H1 (cell line): ENCODE measurements around the gene HIVEP3. TPM values are rescaled to one million over a fixed set of nuclear protein-coding genes. Genes with fewer than 3 reads are reported as not detected.

Experiments used
- CTCF ChIA-PET: fragments of 300-600 bp; sonication (Branson Sonifier 250); formaldehyde crosslinking; loops from one replicate; lab custom pipeline; 2021; ENCODE audit not compliant: partially characterized antibody; lab: Charles Lee
- POLR2A ChIA-PET: fragments of 300-600 bp; sonication (Branson Sonifier 250); formaldehyde crosslinking; loops from one replicate; lab custom pipeline; 2021; ENCODE audit warnings: inconsistent platforms; ENCODE audit not compliant: partially characterized antibody; lab: Charles Lee
- DNase-seq, 2 experiments: peaks; one replicate each; pipeline versions ENCODE4 v3.0.0 to v3.0.0-alpha.2; 2010 to 2022; ENCODE audit warnings: low spot score in 2 of 2, low read depth in 1 of 2, mixed read lengths in 1 of 2
- FAIRE-seq: peaks from 2 replicates; lab custom pipeline; 2011; peaks lifted over from hg19 to GRCh38; lab: Jason Lieb, UNC
- H2AFZ ChIP-seq: 2 replicates; pipeline ENCODE4 v1.8.1; 2012; ENCODE audit warnings: low read length, inconsistent platforms
- H2AK5ac ChIP-seq: 2 replicates; pipeline ENCODE4 v1.6.1; 2013; ENCODE audit warnings: low read depth, low read length
- H2BK120ac ChIP-seq: replicated peaks from 2 replicates; pipeline ENCODE3; 2013; ENCODE audit warnings: low read depth, low read length, inconsistent platforms
- H2BK12ac ChIP-seq: 2 replicates; pipeline ENCODE4 v1.6.1; 2013; ENCODE audit warnings: low read depth, low read length
- H2BK15ac ChIP-seq: 2 replicates; pipeline ENCODE4 v1.6.1; 2013; ENCODE audit warnings: low read length
- H2BK20ac ChIP-seq: 2 replicates; pipeline ENCODE4 v1.6.1; 2013; ENCODE audit warnings: low read length
- H2BK5ac ChIP-seq: 2 replicates; pipeline ENCODE4 v1.6.1; 2013; ENCODE audit warnings: low read depth, low read length
- H3K14ac ChIP-seq: 2 replicates; pipeline ENCODE4 v1.6.1; 2013; ENCODE audit warnings: inconsistent platforms; ENCODE audit not compliant: insufficient read length
- H3K18ac ChIP-seq: 2 replicates; pipeline ENCODE4 v1.6.1; 2013; ENCODE audit warnings: low read length; ENCODE audit errors: extremely low read depth
- H3K23ac ChIP-seq: 2 replicates; pipeline ENCODE4 v1.6.1; 2013; ENCODE audit warnings: inconsistent platforms; ENCODE audit not compliant: insufficient read length
- H3K23me2 ChIP-seq: 2 replicates; pipeline ENCODE4 v1.6.1; 2013; ENCODE audit warnings: low read depth, low read length
- H3K27ac ChIP-seq: 2 replicates; pipeline ENCODE4 v1.6.1; 2011; ENCODE audit warnings: low read depth, low read length, inconsistent platforms
- H3K27me3 ChIP-seq, 4 experiments: replicated peaks in 1 of 4; 1 replicate in 1 of 4; 2 replicates in 3 of 4; pipeline versions ENCODE4 v1.6.1 to v1.8.1; 2011 to 2013; ENCODE audit warnings: low read length in 3 of 4, mild to moderate bottlenecking in 3 of 4, inconsistent platforms in 2 of 4, mixed read lengths in 2 of 4, moderate library complexity in 1 of 4; ENCODE audit not compliant: control insufficient read depth in 3 of 4, insufficient read depth in 3 of 4; ENCODE audit errors: extremely low read depth in 1 of 4
- H3K36me3 ChIP-seq, 4 experiments: 2 replicates each; pipeline versions ENCODE4 v1.6.1 to v1.8.1; 2011 to 2013; ENCODE audit warnings: mild to moderate bottlenecking in 4 of 4, low read length in 3 of 4, moderate library complexity in 2 of 4, control low read depth in 1 of 4, inconsistent platforms in 1 of 4; ENCODE audit not compliant: insufficient read depth in 4 of 4, control insufficient read depth in 2 of 4
- H3K4ac ChIP-seq: replicated peaks from 2 replicates; pipeline ENCODE3; 2013; ENCODE audit warnings: low read length, low read depth, mixed read lengths, inconsistent platforms; ENCODE audit not compliant: insufficient read length
- H3K4me1 ChIP-seq, 4 experiments: replicated peaks in 1 of 4; 1 replicate in 1 of 4; 2 replicates in 3 of 4; pipeline versions ENCODE4 v1.6.1 to v1.8.1; 2011 to 2013; ENCODE audit warnings: low read length in 3 of 4, inconsistent platforms in 2 of 4, mixed read lengths in 1 of 4; ENCODE audit not compliant: insufficient read depth in 4 of 4, control insufficient read depth in 3 of 4
- H3K4me2 ChIP-seq, 2 experiments: 2 replicates each; pipeline versions ENCODE4 v1.6.1 to v1.8.1; 2011 to 2013; ENCODE audit warnings: low read depth in 2 of 2, low read length in 2 of 2, control low read depth in 1 of 2, inconsistent platforms in 1 of 2, mild to moderate bottlenecking in 1 of 2; ENCODE audit not compliant: insufficient read depth in 1 of 2
- H3K4me3 ChIP-seq, 4 experiments: fragments of 200-600, 300-600 bp in 1 of 4; sonication (generic), shearing (Covaris generic), sonication (Bioruptor Twin) in 1 of 4; 2 replicates each; pipeline versions ENCODE4 v1.5.1 to v1.8.1; 2011 to 2016; ENCODE audit warnings: low read length in 4 of 4, low read depth in 3 of 4, control low read depth in 2 of 4, inconsistent platforms in 2 of 4, mild to moderate bottlenecking in 2 of 4, mixed read lengths in 1 of 4, moderate library complexity in 1 of 4; ENCODE audit not compliant: insufficient read depth in 2 of 4; ENCODE audit errors: extremely low read depth in 1 of 4
- H3K56ac ChIP-seq: replicated peaks from 2 replicates; pipeline ENCODE3; 2013; ENCODE audit warnings: low read depth, mild to moderate bottlenecking, mixed read lengths, low read length, inconsistent platforms; ENCODE audit not compliant: insufficient read length
- H3K79me1 ChIP-seq: 2 replicates; pipeline ENCODE4 v1.6.1; 2013; ENCODE audit warnings: low read depth, low read length, control low read depth
- H3K79me2 ChIP-seq, 2 experiments: 2 replicates each; pipeline versions ENCODE4 v1.6.1 to v1.8.1; 2012 to 2013; ENCODE audit warnings: low read length in 2 of 2, mild to moderate bottlenecking in 2 of 2, inconsistent platforms in 1 of 2; ENCODE audit not compliant: insufficient read depth in 2 of 2, control insufficient read depth in 1 of 2
- H3K9ac ChIP-seq, 4 experiments: replicated peaks in 1 of 4; 1 replicate in 1 of 4; 2 replicates in 3 of 4; pipeline versions ENCODE4 v1.6.1 to v1.8.1; 2011 to 2013; ENCODE audit warnings: low read depth in 3 of 4, low read length in 3 of 4, control low read depth in 2 of 4, mild to moderate bottlenecking in 2 of 4, moderate library complexity in 2 of 4, inconsistent platforms in 1 of 4; ENCODE audit errors: extremely low read depth in 1 of 4
- H3K9me3 ChIP-seq, 2 experiments: 2 replicates each; pipeline versions ENCODE4 v1.6.1 to v1.8.1; 2012 to 2013; ENCODE audit warnings: mild to moderate bottlenecking in 2 of 2, moderate library complexity in 2 of 2, control low read depth in 1 of 2, inconsistent platforms in 1 of 2, low read depth in 1 of 2, low read length in 1 of 2, mixed read lengths in 1 of 2; ENCODE audit not compliant: insufficient read depth in 2 of 2
- H4K20me1 ChIP-seq, 2 experiments: replicated peaks in 1 of 2; 2 replicates each; pipeline versions ENCODE3 to v1.8.1; 2011 to 2013; ENCODE audit warnings: inconsistent platforms in 2 of 2, low read length in 2 of 2, mild to moderate bottlenecking in 1 of 2; ENCODE audit not compliant: insufficient read depth in 2 of 2, control insufficient read depth in 1 of 2
- H4K5ac ChIP-seq: 2 replicates; pipeline ENCODE4 v1.6.1; 2013; ENCODE audit warnings: low read length, low read depth, mixed read lengths, inconsistent platforms; ENCODE audit not compliant: insufficient read length
- H4K8ac ChIP-seq: 2 replicates; pipeline ENCODE4 v1.8.0; 2013; ENCODE audit warnings: mild to moderate bottlenecking, moderate library complexity, low read length, inconsistent platforms; ENCODE audit not compliant: insufficient read depth; ENCODE audit errors: extremely low read depth
- H4K91ac ChIP-seq: replicated peaks from 2 replicates; pipeline ENCODE3; 2013; ENCODE audit warnings: low read length, mixed read lengths, inconsistent platforms; ENCODE audit not compliant: insufficient read length
- RXRA ChIP-seq: IDR thresholded peaks from 2 replicates; pipeline ENCODE4 v1.6.1; 2011; ENCODE audit warnings: low read depth, mild to moderate bottlenecking, low read length, moderate library complexity; ENCODE audit not compliant: insufficient read depth
- TAF1 ChIP-seq: IDR thresholded peaks from 2 replicates; pipeline ENCODE4 v1.6.1; 2011; ENCODE audit warnings: mild to moderate bottlenecking, low read depth, low read length
- TBP ChIP-seq: IDR thresholded peaks from 2 replicates; pipeline ENCODE4 v1.6.1; 2011; ENCODE audit warnings: low read depth, low read length, improper control_type of control experiment
- WGBS, 2 experiments: shearing (Covaris generic) in 1 of 2; methylation state at CpG; one replicate each; pipeline versions ENCODE4 v1.1.6 to v1.1.7; 2013 to 2015; ENCODE audit warnings: low lambda C conversion rate in 2 of 2, mixed read lengths in 2 of 2, inconsistent platforms in 1 of 2, low coverage in 1 of 2, missing lambda C conversion rate in 1 of 2; ENCODE audit not compliant: insufficient replicate concordance in 2 of 2, insufficient coverage in 1 of 2, insufficient read length in 1 of 2; ENCODE audit errors: extremely low coverage in 1 of 2, missing lambda C conversion rate in 1 of 2; 5-methylcytosine and 5-hydroxymethylcytosine counted together
- polyA plus RNA-seq, 7 experiments: library from polyadenylated mRNA; depleted of rRNA in 3 of 7; stranded (reverse) in 5 of 7; unstranded in 2 of 7; fragments of >200 nt in 5 of 7; fragments of 200-250 nt in 2 of 7; gene quantifications; 1 replicate in 5 of 7; 2 replicates in 1 of 7; 4 replicates in 1 of 7; pipeline versions ENCODE4 v1.2.1 to v1.2.3, GENCODE V29; 2011 to 2013; ENCODE audit warnings: missing spikeins in 2 of 7, mixed read lengths in 2 of 7
- total RNA-seq: library from RNA; stranded (reverse); fragmentation: NEBNext Ultra II Directional; extraction: Animal tissue kit (Norgen Biotek cat#: 25700); gene quantifications from 2 replicates; pipeline ENCODE4 v1.2.1, GENCODE V29; 2021

Gene HIVEP3
- total and polyA plus RNA-seq, 2 of the 8 experiments (the other 6 are each of a cell fraction or from before 2014, with no cell fraction given): 0.24 to 0.69 TPM

DNA sequence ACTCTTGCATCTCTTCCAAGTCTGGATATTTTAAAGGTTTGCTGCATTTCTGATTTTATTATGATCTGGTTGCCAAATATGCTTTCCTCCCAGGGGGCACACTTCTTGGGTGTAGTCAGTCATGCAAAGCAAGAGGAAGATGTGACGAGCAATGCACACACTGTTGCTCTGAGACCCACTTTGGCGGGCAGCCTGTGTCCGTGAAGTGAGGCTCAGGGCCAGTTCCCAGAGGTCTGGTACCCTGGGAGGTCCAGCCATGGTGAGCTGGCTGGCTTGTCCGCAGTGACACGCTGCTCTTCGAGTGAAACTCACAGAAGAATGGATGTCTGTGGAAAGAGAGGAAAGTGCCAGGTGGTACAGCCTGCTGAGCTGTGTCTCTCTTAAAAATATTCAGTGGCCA lies 381.5 kb downstream of the HIVEP3 start:
- H3K4ac ChIP-seq: no peak overlapping the region
- H3K56ac ChIP-seq: no peak overlapping the region
- no peaks in the 10 kb centered on the region for H3K9me3 ChIP-seq
- no peak overlapping the region for H2BK20ac ChIP-seq
- H3K23me2 ChIP-seq: no peaks in the 10 kb centered on the region
- CTCF ChIA-PET: interaction anchor here (1.0 to 4.0 kb wide), 5 partner anchors 13 to 46 kb away, joined by 3 to 17 read pairs (median 4); no protein-coding TSS in a partner anchor
- no peak overlapping the region for H3K27ac ChIP-seq
- no peak overlapping the region for H3K23ac ChIP-seq
- H3K14ac ChIP-seq: no peak overlapping the region
- H3K4me2 ChIP-seq: no peak overlapping the region
- DNase-seq (no peak), FAIRE-seq (no peak)
- no peak overlapping the region for H3K18ac ChIP-seq
- no peaks in the 10 kb centered on the region for H3K4me1 ChIP-seq
- H4K91ac ChIP-seq: no peak overlapping the region
- no peak overlapping the region for H3K4me3 ChIP-seq
- no peaks in the 10 kb centered on the region for H3K36me3 ChIP-seq
- H4K8ac ChIP-seq: no peak overlapping the region
- H3K79me2 ChIP-seq: no peaks in the 10 kb centered on the region
- H2BK12ac ChIP-seq: no peak overlapping the region
- no peak overlapping the region for H2BK15ac ChIP-seq
- no peak overlapping the region for H2AK5ac ChIP-seq
- H4K20me1 ChIP-seq: no peaks in the 10 kb centered on the region
- H2AFZ ChIP-seq: no peak overlapping the region
- TF ChIP-seq TAF1: no peak
- TF ChIP-seq RXRA: no peak
- no peak for TF ChIP-seq TBP
- H3K79me1 ChIP-seq: no peaks in the 10 kb centered on the region
- POLR2A ChIA-PET: no interaction called here
- H3K9ac ChIP-seq: no peak overlapping the region
- no peak overlapping the region for H2BK120ac ChIP-seq
- H3K27me3 ChIP-seq: no peaks in the 10 kb centered on the region
- WGBS, 2 experiments: 89% methylated on average over 6 of the region's 6 CpGs; no CpG with 5 or more reads in 1 of the 2 experiments
- no peak overlapping the region for H4K5ac ChIP-seq
- H2BK5ac ChIP-seq: no peak overlapping the region
